GM20431 (cell line): ENCODE data around the gene POU3F2.

Source experiments
- in situ Hi-C: fragments of 300-500 bp; cut with MseI, MboI; formaldehyde crosslinking; loops from one replicate; pipeline ENCODE4 v1.15.0; 2020; ENCODE audit warnings: low sequenced_read_pairs; ENCODE audit not compliant: unreplicated experiment

POU3F2 gene

DNA sequence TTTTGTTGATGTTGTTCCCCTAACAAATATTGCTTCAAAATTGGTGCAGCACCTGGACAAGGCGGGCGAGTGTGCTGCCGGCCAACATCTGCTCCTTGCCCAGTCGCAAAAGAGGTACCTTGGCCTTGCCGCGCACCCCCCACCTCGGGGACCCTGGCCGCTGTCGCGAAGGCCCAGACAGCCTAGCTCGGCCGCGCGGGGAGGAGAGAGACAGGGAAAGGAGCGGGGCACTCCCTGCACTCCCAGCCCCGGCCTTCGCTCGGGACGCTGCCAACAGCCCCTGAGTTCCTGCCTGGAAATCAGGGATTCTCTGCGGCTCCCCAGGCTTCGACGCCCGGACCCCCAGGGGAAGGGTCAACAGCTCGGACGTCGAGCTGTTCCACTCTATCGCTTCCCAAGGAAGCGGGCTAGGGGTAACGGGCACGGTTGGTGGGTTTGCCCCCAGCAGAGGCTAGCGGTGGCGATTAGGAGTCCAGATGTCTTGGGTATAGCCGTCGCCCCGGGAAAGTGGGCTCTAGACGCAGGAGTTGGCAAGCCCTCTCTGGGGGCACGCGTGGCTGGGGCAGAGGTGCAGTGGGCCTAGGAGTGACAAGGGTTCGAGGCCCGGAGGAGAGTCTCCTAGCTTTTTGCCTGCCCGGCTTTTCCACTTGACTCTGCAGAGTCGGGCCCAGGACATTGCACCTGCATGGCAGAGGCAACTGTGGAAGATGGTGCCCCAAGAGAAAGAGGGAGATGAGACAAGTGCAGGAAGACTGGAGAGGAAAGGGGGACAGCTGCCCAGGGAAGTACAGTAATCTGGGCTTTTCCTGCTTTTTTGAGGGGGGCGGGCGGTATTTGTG, 8.2 kb downstream of the POU3F2 start:
- in situ Hi-C loops: no loop called here

- in situ Hi-C loops: no loop called here
These were observed 9.2 kb downstream of the POU3F2 start for GRCh38 chr6:98843271-98844243.

GRCh38 chr6:98844244-98845210, 10.2 kb downstream of the POU3F2 start:
- in situ Hi-C loops: no loop called here

- in situ Hi-C loops: no loop called here
These were observed 11.0 kb downstream of the POU3F2 start for GRCh38 chr6:98845211-98846020.

DNA sequence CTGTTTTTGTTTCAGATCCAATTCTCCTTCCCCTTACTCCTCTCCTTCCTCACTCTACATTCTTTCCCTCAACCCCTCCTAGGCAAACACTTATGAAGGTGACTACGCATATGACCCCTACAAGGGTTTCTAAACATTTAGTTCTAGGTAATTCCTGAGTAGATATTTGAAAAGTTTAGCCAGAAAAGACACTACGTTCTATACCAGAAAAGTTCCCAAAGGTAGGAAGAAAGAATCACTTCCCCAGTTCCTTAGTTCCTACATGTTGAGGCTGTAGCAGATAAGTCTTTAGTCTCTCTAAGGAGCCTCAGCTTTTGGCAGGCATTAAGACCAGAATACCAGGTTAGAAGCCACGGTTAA, 11.6 kb downstream of the POU3F2 start:
- in situ Hi-C loops: no loop called here

GRCh38 chr6:98847416-98847778, 13.0 kb downstream of the POU3F2 start:
- in situ Hi-C loops: no loop called here

- in situ Hi-C loops: no loop called here
These were observed 13.6 kb downstream of the POU3F2 start for GRCh38 chr6:98847779-98848538.

- in situ Hi-C loops: no loop called here
These were observed 14.3 kb downstream of the POU3F2 start for GRCh38 chr6:98848539-98849242.

DNA sequence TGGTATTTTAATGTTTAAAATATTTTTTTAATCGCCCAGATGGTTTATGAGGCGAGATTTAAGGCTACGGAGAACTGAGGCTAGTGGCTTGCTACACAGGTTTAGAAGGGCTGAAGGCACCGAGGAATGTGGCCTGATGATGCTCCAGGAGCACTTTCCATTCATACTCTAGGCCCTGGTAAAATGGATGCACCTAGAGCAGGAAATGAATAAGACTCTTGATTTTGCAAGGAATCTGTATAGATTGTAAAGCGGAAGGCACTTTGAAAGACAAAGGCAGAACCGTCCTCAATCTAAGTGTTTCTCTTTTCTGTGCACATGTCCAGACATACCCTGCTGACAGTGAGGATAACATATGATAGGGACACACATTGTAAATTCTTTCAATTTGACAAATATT, 30.1 kb downstream of the POU3F2 start:
- in situ Hi-C loops: no loop called here

DNA sequence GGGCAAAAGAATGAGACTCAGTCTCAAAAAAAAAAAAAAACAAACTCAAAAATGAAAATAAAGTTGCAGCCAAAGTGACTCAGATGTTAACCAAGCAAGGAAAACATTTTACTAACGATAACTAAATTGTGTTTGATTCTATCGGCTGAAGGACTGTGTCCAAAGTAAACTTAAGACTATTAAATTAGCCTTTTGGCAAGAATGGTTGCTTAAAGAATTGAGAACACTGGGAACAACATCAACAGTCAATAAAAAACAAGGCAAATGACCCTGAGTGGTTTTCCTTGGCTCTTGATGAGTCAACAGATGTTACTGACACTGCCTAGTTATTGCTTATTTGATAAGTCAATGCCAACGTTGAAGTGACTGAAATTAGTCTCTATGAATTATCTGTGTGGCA, 36.7 kb downstream of the POU3F2 start:
- in situ Hi-C loops: no loop called here

GRCh38 chr6:98871821-98872220, 37.4 kb downstream of the POU3F2 start:
- in situ Hi-C loops: no loop called here

- in situ Hi-C loops: no loop called here
These were observed 41.0 kb downstream of the POU3F2 start for GRCh38 chr6:98875375-98875774.

DNA sequence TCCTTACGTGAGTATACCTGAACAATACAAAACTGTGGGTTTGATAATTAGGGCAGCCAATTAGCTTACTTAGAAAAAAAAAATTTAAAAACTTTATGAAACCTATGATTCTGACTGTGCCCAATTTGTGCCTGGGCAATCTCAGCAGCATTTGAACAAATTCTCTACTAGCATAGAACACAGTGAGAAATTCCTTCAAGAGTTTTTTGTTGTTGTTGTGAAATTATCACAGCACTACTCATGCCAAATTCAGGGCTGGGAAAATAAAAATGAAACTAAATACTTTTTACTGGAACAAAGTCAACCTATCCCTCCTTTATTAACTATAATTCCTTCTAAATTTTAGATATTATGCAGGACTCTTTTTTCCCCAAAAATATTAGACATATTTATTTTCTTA, 42.9 kb downstream of the POU3F2 start:
- in situ Hi-C loops: no loop called here

- in situ Hi-C loops: no loop called here
These were observed 46.1 kb downstream of the POU3F2 start for GRCh38 chr6:98880486-98880885.

GRCh38 chr6:98885330-98885729, 51.0 kb downstream of the POU3F2 start:
- in situ Hi-C loops: no loop called here

- in situ Hi-C loops: no loop called here
These were observed 53.3 kb downstream of the POU3F2 start for GRCh38 chr6:98887650-98888049.
